Ammon's horn (tissue), 1 donor: ENCODE results near the gene C19orf12.
"Not testable (repeated sequence)": the region's sequence is repeated elsewhere in the genome, so short reads cannot be mapped to it uniquely, and the experiment has no call there.

Experiments used
- DNase-seq: peaks from one replicate; pipeline ENCODE4 v3.0.0-alpha.2; 2016; ENCODE audit warnings: low spot score

C19orf12 gene

DNA sequence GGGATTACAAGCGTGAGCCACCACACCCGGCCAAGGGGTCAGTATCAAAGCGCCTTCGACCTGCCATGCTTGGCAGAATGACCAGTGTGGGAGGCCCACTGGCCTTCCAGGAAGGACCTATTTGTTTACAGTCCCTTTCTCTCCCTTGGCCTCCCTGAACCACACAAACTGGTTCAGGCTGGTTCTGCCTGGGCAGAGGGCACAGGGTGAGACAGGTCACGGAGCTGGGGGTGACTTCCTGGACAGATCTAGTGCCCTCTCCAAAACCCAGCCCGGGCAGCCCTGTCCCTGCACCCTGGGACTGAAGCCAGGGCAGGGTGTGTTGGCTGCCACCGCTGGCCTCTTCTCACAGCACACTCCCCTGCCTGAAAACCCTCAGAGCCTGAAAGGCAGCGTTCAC is 38.5 kb downstream of the C19orf12 start:
- DNase-seq: no peak

DNA sequence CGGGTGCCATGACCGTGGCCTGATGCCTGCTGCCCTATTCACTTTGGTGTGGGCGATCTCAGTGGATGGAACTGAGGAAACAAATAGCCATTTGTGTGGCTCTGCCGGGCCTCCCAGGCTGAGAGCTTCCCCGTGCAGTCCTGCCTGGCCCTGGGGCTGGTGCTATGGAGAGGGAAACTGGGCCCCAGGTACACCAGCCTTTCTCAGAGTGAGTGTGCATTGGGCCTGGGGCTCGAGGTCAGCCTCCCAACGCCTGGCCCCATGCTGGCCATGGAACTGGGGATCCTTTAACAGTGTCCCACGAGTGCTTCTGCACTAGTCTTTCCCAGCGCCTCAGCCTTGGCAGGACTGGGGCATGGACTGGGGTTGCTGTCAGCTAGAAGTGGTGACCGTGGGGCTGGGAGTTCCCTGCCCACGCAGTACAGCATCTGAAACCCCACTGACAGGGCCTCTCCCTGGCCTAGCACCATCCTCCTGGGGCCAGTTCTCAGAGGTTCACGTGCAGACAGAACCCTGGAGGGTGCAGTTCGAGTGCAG is 39.3 kb downstream of the C19orf12 start:
- DNase-seq: peak; percentile 89

DNA sequence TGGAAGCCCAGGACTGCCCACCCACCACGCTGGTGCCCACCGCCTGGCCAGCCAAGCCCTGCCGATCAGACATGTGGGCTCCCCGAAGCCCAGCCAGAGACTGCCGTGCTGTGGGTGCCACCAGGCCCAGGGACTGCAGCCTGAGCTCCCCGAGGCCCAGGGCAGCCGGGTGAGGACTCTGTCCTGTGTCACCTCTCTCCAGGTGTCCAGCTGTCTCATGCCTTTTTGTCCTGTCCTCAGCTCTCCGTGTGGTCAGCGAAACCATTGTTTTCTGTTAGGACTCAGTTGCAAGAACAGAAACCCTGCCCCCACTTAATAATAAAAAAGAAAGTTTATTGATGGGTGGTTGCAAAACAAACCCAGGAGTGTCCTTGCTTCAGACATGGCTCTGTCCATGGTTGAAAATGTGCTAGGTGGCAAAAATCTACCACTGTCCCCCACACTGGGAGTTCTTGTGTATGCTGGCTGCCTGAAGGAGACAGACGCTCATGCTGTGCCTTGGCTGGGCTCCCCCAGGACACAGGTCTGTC is 39.9 kb downstream of the C19orf12 start:
- no peak for DNase-seq

DNA sequence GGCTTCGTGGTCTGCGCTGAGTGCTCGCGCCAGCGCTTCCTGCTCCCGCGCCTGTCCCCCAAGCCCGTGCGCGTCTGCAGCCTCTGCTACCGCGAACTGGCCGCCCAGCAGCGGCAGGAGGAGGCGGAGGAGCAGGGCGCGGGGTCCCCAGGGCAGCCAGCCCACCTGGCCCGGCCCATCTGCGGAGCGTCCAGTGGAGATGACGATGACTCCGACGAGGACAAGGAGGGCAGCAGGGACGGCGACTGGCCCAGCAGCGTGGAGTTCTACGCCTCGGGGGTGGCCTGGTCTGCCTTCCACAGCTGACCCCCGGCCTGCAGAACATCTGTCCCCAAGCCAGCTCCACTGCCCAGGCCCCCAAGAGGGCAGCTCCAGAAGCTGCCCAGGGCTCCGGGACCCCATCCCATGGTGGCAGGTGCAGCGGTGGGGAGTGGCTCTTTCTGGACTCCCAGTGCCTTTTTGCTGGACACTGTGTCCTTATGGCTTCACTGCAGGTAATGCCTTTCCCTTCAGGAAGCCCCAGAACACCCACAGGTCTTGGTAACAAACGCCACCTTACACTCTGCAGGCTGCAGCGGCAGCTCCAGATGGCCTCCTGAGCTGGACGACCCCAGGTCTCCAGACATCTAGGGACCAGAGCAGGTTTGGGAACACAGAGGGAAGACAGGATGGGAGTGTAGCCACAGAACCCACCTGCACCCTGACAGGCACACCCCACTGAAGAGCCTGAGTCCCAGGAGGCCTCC is 40.5 kb downstream of the C19orf12 start:
- DNase-seq: no peak

DNA sequence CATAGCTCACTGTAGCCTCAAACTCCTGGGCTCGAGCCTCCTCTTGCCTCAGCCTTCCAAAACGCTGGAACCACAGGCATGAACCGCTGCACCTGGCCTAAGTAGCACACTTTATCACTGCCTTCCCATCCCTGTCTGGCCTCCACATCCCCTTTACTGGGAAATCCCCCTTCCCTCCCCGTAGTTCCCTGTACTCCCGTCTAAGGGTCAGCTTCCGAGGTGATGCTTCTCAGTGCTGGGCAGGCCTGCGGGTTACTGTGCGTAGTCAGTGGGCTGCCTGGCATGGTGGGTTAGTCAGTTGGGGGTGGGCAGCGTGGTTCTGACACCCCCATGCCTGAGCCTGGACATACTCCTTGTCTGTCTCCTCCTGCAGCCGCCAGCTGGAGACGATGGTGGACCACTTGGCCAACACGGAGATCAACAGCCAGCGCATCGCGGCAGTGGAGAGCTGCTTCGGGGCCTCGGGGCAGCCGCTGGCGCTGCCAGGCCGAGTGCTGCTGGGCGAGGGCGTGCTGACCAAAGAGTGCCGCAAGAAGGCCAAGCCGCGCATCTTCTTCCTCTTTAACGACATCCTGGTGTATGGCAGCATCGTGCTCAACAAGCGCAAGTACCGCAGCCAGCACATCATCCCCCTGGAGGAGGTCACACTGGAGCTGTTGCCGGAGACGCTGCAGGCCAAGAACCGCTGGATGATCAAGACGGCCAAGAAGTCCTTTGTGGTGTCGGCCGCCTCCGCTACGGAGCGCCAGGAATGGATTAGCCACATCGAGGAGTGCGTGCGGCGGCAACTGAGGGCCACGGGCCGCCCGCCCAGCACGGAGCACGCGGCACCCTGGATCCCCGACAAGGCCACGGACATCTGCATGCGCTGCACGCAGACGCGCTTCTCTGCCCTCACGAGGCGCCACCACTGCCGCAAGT is 41.4 kb downstream of the C19orf12 start:
- DNase-seq: no peak

DNA sequence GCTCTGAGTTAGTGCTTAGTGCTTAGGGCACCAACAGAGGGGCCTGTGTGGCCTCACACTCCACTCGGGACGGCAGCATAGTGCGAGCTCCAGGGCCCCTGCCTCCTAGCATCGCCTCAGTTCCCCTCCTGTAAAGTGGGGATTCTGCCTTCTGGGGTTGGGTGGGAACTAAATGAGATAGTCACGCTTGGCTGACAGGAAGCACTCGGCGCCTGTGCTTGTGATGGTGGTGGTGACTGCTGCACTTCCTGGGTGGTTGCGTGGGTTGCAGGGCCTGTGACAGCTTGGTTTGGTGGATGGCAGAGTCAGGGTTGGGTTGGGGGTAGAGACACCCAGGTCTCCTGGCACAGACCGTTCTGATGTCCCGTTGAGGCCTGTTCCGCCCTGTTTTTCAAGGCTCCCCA is 42.1 kb downstream of the C19orf12 start:
- no peak for DNase-seq

DNA sequence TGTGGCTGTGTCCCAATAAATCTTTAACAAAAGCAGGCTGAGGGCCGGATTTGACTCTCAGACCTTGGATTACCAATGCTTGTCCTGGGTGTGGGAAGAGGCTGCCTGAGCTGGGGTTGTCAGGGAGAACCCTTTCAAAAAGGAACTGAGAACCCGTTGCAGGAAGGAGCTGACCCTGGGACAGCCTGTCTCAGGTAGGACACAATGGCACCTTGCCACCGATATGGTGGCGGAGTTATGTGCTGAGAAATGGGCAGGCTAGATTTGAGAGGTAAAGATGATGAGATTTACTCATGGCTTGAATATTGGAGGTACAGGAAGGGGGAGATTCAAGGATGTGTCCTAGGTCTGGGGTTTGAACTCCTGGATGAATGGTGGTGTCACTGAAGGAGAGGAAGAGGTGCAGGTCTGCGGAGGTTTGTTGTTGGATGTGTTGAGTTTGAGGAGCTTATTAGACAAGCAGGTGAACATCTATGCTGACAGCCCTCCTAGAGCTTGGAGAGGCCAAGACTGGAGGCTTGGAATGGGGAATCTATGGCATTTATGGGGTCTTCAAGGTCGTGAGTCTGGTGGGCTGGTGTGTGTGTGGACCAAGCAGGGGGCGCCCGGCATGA is 42.6 kb downstream of the C19orf12 start:
- no peak for DNase-seq

DNA sequence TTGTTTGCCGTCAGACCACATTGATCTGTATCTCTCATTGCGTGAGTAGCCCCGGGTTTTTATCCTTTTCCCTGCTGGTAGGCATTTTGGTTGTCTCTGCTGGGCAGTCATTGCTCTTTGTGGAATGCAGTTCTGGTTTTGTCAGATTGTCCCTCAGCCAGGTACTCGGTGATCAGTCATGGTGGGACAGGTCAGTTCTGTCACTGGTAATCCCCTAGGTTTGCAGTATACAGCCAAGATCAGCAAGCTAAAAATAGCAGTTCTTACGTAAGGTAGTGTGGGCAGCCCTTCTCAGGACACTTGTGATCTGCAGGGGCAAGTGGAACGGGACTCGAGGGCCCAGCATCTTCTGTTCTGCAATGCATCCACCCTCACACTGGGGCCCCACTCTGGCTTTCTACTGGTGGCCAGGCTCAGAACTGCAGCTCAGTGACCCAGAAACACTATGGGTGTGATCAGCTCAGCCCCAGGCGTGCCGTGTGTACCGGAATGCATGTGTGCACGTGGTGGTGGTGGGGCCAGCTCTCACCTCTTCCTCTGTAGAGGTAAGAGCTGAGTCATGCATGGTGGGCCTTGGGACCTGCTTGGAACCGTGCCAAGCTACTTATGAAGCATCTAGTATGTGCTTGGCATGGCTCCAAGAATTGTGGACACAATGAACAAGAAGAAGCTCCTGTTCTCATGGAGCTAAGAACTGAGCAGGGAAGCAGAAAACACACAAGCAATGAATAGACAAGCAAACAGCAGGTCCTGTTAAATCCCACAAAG is 43.5 kb downstream of the C19orf12 start:
- DNase-seq: no peak

DNA sequence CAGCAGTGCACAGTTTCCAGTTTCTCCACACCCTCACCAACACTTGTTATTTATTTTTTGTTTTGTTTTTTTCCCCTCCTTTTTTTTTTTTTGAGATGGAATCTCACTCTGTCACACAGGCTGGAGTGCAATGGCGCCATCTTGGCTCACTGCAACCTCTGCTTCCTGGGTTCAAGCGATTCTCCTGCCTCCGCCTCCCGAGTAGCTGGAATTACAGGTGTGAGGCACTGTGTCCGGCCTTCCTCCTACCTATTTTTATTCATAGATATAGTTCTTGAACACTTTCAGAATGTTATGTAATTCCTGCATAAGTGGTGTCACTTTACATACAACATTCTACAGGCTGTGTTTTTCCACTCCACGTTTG is 44.1 kb downstream of the C19orf12 start:
- DNase-seq: not testable (repeated sequence)

DNA sequence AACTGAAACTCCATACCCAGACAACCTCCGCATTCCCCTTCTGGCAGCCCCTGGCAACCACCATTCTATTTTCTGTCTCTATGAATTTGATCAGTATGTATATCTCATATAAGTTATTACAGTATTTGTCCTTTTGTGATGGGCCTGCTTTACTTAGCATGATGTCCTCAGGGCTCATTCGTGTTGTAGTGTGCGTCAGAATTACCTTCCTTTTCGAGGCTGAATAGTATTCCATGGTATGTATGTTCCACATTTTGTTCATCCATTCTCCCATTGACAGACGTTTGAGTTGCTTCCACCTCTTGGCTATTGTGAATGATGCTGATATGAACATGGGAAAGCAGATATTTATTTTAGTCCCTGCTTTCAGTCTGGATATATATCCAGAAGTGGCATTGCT is 44.8 kb downstream of the C19orf12 start:
- no peak for DNase-seq

DNA sequence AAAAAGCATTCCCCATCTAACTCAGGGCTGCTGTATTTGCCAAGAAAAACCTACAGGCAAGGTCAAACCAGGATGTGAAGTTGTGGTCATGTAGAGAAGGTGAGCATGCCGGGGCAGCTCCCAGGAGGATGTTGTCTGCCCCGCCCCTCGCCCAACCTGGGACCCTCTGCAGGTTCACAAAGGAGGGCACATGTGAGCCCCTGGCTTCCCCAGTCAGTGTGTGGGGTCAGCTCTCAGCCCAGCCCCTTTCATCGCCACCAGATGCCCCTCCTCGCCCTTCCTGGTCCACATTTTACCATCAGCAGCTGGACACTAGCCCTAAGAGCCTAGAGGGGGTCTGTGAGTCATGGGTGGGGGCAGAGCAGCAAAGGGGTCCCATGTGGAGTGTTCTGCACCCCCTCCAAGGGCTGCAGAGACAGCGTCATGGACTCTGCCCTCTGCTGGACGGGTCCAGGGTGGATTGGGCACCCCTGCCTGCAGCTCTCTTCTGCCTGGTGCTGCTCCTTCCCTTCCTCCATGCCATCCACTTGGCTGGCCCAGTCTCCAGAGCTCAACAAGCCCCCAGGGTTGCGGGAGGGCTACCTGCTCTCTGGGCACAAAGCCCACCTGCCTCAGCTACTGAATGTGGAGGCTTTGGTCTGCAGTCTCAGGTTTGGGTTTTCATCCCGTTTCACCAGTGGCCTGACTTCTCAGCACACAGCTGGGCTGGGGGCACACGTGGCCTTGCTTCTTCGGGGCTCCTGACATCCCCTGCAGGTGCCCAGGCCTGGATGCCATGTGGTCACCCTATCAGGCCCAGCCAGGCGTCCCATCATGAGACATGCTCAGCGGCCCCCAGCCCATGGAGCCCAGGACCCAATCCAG is 46.1 kb downstream of the C19orf12 start:
- DNase-seq: no peak

DNA sequence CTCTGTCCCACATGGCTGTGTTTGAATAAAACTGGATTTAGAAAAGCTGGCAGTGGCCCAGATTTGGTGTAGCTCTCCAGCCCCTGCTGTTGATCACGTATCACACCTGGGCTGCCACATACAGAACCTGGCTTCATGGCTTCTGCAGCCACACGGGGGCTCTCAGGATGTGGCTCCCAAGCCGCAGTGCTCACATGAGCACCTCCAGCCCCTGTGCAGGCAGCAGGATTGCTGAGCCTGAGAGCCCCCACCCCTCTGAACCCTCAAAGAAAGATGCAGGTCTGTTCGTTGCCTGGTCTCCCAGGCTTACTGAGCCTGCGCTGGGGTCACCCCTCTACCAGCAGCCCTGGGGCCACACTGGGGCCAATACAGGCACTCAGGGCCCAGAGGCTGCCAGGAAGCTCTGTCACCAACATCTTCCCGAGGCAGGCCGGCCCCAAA is 47.1 kb downstream of the C19orf12 start:
- DNase-seq: no peak

DNA sequence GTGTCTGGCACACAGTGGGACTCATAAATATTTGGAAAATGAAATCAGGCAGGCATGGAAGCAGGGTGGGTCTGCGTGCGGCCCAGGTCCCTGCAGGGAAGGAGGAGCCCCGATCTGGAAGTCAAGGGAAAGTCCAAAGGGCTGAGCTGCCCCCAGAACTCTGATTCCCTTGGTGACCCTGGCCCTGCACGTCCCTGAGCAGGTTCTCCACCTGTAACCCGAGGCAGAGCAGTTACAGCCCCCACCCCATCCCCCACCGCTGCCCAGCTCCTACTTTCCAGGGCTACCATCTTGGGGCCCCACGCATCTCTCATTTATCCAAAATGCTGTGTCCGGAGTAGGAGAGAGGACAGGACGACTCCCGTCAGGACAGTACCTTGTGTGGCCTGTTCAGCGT is 47.7 kb downstream of the C19orf12 start:
- DNase-seq: no peak

DNA sequence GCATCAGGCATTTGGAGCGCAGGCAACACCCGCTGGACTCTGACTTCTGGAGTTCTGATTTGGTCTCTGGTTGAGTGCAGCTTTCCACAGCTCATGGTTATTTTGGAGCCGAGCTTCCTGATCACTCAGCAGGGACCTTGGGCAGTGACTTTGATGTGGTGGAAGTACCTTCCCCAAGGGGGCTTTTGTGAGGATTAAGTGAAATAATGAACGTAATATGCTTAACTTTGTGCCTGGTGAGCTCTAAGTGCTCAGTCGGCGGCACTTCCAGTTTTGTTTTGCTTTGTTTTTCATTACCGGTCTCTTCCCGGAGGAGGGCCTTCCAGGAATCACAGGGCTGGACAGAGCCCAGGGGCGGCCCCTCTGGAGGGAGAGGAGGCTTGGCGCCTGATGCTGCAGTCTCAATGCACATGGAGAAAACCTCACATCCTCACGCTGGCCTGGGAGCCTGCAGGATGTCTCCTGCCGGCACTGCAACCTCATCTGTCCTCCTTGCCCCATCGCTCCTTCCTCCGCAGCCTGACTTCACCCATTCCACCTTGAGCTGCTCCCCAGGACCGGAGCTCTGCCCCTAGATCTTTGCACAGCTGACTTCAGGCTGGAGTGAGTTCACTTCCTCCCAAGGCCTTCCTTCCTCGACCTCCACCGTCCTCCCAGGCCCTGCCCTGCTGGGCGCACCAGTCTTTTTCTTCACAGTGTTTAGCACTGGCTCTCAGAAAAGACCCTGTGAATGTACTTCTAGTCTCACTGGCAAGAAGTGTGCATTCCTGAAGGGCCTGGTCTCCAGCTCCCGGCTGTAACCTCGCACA is 48.3 kb downstream of the C19orf12 start:
- no peak for DNase-seq

DNA sequence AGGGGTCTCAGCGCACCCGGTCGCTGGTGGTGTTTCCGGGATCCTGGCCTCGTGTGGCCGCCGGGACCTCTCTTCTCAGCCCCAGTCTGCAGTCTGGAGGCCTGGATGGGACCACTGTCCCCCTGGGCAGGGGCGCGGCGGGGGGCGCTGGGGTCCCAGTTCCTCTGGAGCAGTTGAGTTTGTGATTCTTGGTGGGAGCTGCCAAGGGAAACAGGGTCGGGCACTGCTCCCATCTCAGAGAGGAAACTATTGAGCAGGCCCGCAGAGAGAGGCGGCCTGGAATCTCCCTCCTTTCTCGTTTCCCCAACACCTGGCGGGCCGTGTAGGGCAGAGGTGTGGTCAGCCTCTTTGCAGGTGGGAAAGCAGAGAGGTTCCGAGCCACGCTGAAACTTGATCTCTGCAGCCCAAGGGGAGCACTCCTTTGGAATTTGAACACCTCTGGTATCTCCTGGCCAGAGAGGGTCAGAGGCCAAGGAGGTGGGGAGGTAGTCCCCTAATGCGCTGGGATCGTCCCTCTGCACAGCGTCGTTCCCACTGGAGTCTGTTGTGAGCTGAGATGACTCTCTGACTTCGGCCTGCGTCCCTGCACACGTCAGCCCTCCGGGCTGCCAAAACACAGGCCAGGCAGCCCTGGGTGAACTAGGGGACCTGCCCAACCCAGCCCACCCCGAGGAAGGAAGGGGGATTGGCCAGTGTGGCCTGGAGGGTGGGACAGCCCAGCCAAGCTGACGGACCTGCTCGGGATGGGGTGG is 49.1 kb downstream of the C19orf12 start:
- no peak for DNase-seq

DNA sequence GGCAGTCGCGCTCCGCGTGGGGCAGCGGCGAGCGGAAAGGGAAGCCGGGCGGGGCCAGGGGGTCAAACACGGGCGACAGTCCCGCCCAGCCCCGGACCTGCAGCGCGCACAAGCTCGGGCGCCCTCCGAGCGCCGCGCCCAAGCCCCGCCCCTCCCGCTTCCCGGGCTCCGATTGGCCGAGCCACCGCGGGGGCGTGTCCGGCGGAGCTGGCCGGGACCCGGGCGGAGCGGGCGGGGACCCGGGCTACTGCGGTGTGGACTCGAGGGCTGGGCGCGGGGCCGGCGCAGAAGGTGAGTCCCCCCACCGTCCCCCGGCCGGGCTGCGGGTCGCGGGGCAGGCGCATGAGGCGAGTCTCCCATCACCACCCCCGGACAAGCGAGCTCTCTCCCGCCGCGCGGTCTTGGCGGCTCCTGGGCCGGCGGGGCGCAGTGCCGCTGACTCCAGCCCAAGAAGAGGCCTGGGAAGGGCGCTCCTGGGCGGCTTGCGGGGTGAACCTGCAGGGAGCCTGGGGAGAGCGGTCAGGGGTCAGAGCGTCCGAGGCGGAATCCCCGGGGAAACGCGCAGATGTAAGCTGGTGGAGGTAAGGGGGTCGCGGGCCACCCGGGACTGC is 49.7 kb downstream of the C19orf12 start, which contains the start of gene PLEKHF1:
PLEKHF1 (plus strand) TSS at position 247 of the 611 bp plus-strand sequence. CDS start 8,379 bp downstream, outside the sequence.
- peak; percentile 90 for DNase-seq

DNA sequence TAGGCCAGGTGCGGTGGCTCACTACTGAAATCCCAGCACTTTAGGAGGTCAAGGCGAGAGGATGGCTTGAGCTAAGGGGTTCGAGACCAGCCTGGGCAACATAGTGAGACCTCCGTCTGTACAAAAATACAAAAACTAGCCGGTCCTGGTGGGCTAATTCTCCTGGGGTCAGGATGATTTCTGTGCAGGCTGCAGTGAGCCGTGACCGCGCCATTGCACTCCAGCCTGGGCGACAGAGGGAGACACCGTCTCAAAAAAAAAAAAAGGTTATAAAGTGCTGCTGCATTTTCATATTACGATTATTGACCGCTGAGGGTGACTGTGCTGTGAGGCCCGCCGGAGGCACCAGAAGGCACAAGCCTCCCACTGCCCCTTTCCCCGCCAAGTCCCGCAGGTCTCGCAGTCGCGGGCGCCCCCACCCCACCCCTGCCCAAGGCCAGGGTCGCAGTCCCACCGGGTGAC is 50.3 kb downstream of the C19orf12 start:
- DNase-seq: no peak
